SK-N-SH (cell line): ENCODE results near the gene GRPEL2.

Experiments used
- CHD2 ChIP-seq: fragments of 150-350 bp; IDR thresholded peaks from 2 replicates; pipeline ENCODE4 v1.6.1; 2018; ENCODE audit warnings: low read length; ENCODE audit not compliant: partially characterized antibody
- CTCF ChIP-seq: fragments of 200-600 bp; sonication (generic); IDR thresholded peaks from 2 replicates; pipeline ENCODE4 v1.6.1; 2017; ENCODE audit warnings: antibody characterized with exemption, mild to moderate bottlenecking, moderate library complexity
- EZH2phosphoT487 ChIP-seq: fragments of 200-600 bp; sonication (generic); IDR thresholded peaks from 2 replicates; pipeline ENCODE4 v1.6.1; 2017; ENCODE audit warnings: low read depth, mixed run types, mild to moderate bottlenecking, antibody characterized with exemption, moderate library complexity, borderline replicate concordance
- GABPA ChIP-seq: IDR thresholded peaks from 2 replicates; pipeline ENCODE4 v1.4.0; 2012; ENCODE audit warnings: low read depth, mild to moderate bottlenecking
- MXI1 ChIP-seq: IDR thresholded peaks from 2 replicates; pipeline ENCODE4 v1.6.1; 2012; ENCODE audit warnings: mild to moderate bottlenecking, low read depth, low read length, improper control_type of control experiment
- NFIC ChIP-seq: IDR thresholded peaks from 2 replicates; pipeline ENCODE4 v1.4.0; 2012; ENCODE audit warnings: borderline replicate concordance
- POLR2AphosphoS5 ChIP-seq: IDR thresholded peaks from 2 replicates; pipeline ENCODE4 v1.6.1; 2012; ENCODE audit warnings: low read depth, low read length
- REST ChIP-seq: IDR thresholded peaks from 2 replicates; pipeline ENCODE4 v1.6.1; 2012; ENCODE audit warnings: mild to moderate bottlenecking, low read depth, low read length, moderate library complexity
- SIN3A ChIP-seq: IDR thresholded peaks from 2 replicates; pipeline ENCODE4 v1.6.1; 2012; ENCODE audit warnings: low read depth, mild to moderate bottlenecking, low read length, moderate library complexity, borderline replicate concordance
- YY1 ChIP-seq: IDR thresholded peaks from 2 replicates; pipeline ENCODE4 v1.4.0; 2012; ENCODE audit warnings: low read depth, mild to moderate bottlenecking

- TF ChIP-seq CTCF (no peak), SIN3A (no peak), REST (no peak), YY1 (no peak), POLR2AphosphoS5 (no peak), EZH2phosphoT487 (no peak), NFIC (no peak), MXI1 (no peak), GABPA (no peak), CHD2 (no peak)
Observed at GRCh38 chr5:149374303-149374702, 29.0 kb downstream of the GRPEL2 start.
